GM18505 (cell line): Measurements from ENCODE around the gene KCNIP3.
"Not testable (repeated sequence)": the region's sequence is repeated elsewhere in the genome, so short reads cannot be mapped to it uniquely, and the experiment has no call there.

Experiments used
- ATAC-seq: cut with Tn5 transposase; IDR thresholded peaks from one replicate; pipeline ENCODE4 v1.9.1; 2021; ENCODE audit not compliant: unreplicated experiment
- POLR2A ChIP-seq: IDR thresholded peaks from 4 replicates; pipeline ENCODE4 v1.6.1; 2011; ENCODE audit warnings: borderline replicate concordance; ENCODE audit not compliant: insufficient read depth, insufficient read length; ENCODE audit errors: extremely low read depth

The KCNIP3 gene

DNA sequence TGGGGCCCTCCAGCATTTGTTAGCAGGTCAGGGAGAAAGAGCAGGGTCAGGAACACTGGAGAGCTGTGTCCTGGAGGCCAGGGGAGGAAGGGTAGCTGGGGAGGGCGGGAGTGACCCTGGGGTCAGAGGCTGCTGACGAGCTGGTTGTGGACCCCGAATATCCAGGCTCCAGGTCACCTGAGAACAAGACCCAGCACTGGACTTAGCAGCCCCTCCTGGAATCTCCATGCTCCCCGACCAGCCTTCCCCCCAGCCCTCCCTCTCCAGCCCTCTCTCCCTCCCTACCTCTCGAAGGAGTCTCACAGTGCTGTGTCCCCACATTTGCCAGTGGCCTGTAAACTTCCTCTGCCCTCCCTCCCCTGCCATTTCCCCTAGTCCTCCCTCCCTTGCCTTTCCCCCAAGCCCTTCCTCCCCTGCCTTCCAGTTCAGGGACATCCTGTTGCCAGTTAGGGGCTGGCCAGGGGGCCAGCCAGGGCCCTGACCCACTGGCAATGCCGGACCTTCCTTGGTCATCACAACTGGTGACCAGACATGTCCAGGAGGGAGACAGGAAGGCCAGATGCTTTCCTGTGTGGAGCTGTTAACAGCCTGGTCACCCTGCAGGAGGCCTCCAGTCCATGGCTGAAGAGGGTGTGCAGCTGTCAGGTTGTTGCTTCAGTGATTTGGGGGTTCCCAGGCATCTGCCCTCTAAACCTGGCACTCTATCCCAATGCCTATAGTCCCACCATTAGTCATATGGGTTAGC is 55.3 kb downstream of the KCNIP3 start:
- no peak for ATAC-seq
- no peak for TF ChIP-seq POLR2A

- no peak for ATAC-seq
- TF ChIP-seq POLR2A, result no peak
These were observed 56.0 kb downstream of the KCNIP3 start for GRCh38 chr2:95353055-95353575.

DNA sequence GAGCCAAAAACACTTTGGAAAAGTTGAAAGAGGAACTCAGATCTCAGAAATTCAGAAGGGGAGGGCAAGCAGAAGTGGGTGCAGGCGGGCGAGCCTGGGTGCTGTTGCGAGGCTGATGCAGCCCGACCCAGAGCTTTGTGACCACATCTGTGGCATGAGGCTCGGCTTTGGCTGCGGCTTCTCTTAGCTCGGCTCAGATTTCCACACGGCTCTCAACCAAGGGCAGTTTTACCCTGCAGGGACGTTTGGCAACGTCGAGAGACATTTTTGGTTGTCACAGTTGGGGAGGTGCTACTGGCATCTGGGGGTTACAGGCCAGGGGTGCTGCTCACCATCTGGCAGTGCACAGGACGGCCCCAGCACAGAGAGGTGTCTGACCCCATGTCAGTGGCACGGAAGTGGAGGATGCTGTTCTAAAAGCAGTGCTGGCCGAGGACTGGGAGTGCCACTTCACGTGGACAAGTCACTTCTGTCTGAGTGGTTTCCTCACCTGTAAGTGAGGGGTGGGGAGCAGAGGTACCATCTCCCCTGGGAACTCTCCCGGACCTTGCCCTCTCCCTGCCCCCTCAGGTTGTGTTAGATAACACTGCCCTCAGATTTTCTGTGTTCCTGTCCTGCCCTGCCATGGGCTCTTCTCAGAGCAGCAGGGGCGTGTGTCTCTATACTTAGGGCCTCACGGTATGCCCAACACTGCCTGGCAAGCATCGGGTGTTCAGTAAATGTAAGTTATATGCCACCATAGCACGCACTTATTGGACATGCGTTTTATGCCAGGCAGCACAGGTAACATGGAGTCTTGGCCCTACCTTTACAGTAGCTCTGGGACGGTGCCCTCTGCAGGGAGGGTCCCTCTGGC is 56.7 kb downstream of the KCNIP3 start:
- TF ChIP-seq POLR2A, result no peak
- ATAC-seq, result no peak

- TF ChIP-seq POLR2A, result no peak
- ATAC-seq, result no peak
These were observed 57.3 kb downstream of the KCNIP3 start for GRCh38 chr2:95354469-95354901.

GRCh38 chr2:95354925-95355324 is 57.8 kb downstream of the KCNIP3 start:
- no peak for ATAC-seq
- TF ChIP-seq POLR2A, result no peak

- not testable (repeated sequence) for ATAC-seq
These were observed 58.3 kb downstream of the KCNIP3 start for GRCh38 chr2:95355486-95355885.

- TF ChIP-seq POLR2A, result no peak
- ATAC-seq, result no peak
These were observed 59.9 kb downstream of the KCNIP3 start for GRCh38 chr2:95356821-95357700.

- no peak for TF ChIP-seq POLR2A
- ATAC-seq, result no peak
These were observed 60.7 kb downstream of the KCNIP3 start for GRCh38 chr2:95357717-95358280.

GRCh38 chr2:95359031-95359430 is 61.9 kb downstream of the KCNIP3 start:
- ATAC-seq, result no peak
- no peak for TF ChIP-seq POLR2A

- ATAC-seq, result no peak
- TF ChIP-seq POLR2A, result no peak
These were observed 62.4 kb downstream of the KCNIP3 start for GRCh38 chr2:95359501-95359930.

GRCh38 chr2:95361216-95361980 is 64.3 kb downstream of the KCNIP3 start:
- no peak for TF ChIP-seq POLR2A
- no peak for ATAC-seq

DNA sequence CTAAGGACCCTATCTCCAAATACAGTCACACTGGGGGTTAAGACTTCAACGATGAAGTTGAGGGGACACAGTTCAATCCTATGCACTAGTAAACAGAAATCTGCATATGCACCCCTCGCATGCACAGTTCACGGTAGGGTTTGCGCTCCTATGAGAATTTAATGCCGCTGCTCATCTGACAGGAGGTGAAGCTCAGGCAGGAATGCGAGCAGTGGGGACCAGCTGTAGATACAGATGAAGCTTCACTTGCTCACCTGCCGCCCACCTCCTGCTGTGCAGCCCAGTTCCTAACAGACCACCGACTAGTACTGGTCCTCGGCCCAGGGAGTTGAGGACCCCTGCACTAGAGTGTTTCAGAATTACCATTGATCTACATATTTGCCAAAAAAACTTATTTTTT is 65.3 kb downstream of the KCNIP3 start:
- no peak for TF ChIP-seq POLR2A
- no peak for ATAC-seq
